ENCODE measurements around the gene CD226.

Gene CD226

DNA sequence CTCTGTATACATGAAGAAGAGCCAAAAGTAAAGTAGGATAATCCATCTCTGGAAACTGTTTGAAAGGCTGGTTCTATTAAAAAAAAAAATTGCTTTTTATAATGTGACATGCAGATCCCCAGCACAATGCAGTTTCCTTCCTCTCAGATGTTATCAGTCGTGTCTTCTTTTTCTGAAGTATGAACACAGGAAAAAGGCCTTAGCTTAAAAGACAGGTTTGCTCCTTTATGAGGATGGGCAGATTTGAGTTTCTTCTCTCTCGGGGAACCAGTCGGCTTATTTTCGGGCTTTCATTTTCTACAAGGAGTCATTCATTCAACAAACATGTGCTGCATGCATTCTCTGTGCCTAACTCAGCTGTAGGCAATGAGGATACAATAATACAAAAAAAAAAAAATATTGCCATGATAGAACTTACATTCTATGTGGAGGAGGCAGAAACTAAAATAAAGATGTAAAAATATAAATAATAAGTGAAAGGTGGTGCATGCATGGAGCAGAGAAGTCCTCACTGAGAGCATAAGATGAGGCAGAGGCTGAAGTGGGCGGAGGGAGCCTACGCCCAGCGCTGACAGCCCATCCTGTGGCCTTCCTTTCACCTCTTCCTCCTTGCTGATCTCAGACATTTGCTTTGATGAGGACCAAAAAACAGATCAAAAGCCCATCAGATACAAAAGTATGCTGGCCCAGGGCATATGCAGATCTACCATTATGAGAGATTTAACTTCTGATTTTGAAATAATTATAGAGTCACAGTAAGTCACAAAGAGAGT lies at the start of gene CD226:
CD226 (minus strand) TSS at position 513 of the 773 bp plus-strand sequence; CDS start at position 46, 467 bp downstream.
- no peak within 1 kb of the TSS for H3K4me3 ChIP-seq (ENCODE audit: low read depth, low read length)
- no peak within 1 kb of the TSS for H3K9ac ChIP-seq (ENCODE audit: low read depth, low read length)
- H3K36me3 ChIP-seq (ENCODE audit: control insufficient read depth, insufficient read depth, low read length), result no peaks in the 10 kb centered on the region
- no peak within 1 kb of the TSS for H3K27ac ChIP-seq (ENCODE audit: low read depth, low read length)
- no peaks in the 10 kb centered on the region for H3K9me3 ChIP-seq (ENCODE audit: control insufficient read depth, insufficient read depth, low read length)
- no peaks in the 10 kb centered on the region for H3K27me3 ChIP-seq (ENCODE audit: control insufficient read depth, insufficient read depth, low read length)
- H3K4me1 ChIP-seq (ENCODE audit: control insufficient read depth, insufficient read depth, low read length), result peaks cover 13% of the 10 kb centered on the region; the same call in 1 of the 2 replicates

- peaks cover 27% of the 10 kb centered on the region for H3K4me1 ChIP-seq (ENCODE audit: control insufficient read depth, insufficient read depth, low read length)
- H3K27ac ChIP-seq (ENCODE audit: low read depth, low read length), result no peak overlapping the region
- H3K9ac ChIP-seq (ENCODE audit: low read depth, low read length), result no peak overlapping the region
- no peaks in the 10 kb centered on the region for H3K9me3 ChIP-seq (ENCODE audit: control insufficient read depth, insufficient read depth, low read length)
- no peaks in the 10 kb centered on the region for H3K27me3 ChIP-seq (ENCODE audit: control insufficient read depth, insufficient read depth, low read length)
- H3K36me3 ChIP-seq (ENCODE audit: control insufficient read depth, insufficient read depth, low read length), result no peaks in the 10 kb centered on the region
- H3K4me3 ChIP-seq (ENCODE audit: low read depth, low read length), result no peak overlapping the region
Measured at GRCh38 chr18:69996951-69997798, 49.5 kb upstream of the CD226 start.

- Histone ChIP-seq H3K36me3 (ENCODE audit: control insufficient read depth, insufficient read depth, low read length) (no peaks in the 10 kb centered on the region), H3K9ac (ENCODE audit: low read depth, low read length) (no peak overlapping the region), H3K9me3 (ENCODE audit: control insufficient read depth, insufficient read depth, low read length) (no peaks in the 10 kb centered on the region), H3K27ac (ENCODE audit: low read depth, low read length) (no peak overlapping the region), H3K4me3 (ENCODE audit: low read depth, low read length) (no peak overlapping the region), H3K4me1 (ENCODE audit: control insufficient read depth, insufficient read depth, low read length) (peaks cover 27% of the 10 kb centered on the region), H3K27me3 (ENCODE audit: control insufficient read depth, insufficient read depth, low read length) (no peaks in the 10 kb centered on the region)
Measured at GRCh38 chr18:69996417-69996816, 48.7 kb upstream of the CD226 start.

GRCh38 chr18:69995774-69996173 lies 48.1 kb upstream of the CD226 start:
- Histone ChIP-seq H3K27ac (ENCODE audit: low read depth, low read length) (no peak overlapping the region), H3K4me1 (ENCODE audit: control insufficient read depth, insufficient read depth, low read length) (peaks cover 27% of the 10 kb centered on the region), H3K9me3 (ENCODE audit: control insufficient read depth, insufficient read depth, low read length) (no peaks in the 10 kb centered on the region), H3K27me3 (ENCODE audit: control insufficient read depth, insufficient read depth, low read length) (no peaks in the 10 kb centered on the region), H3K36me3 (ENCODE audit: control insufficient read depth, insufficient read depth, low read length) (no peaks in the 10 kb centered on the region), H3K4me3 (ENCODE audit: low read depth, low read length) (no peak overlapping the region), H3K9ac (ENCODE audit: low read depth, low read length) (no peak overlapping the region)

GRCh38 chr18:69992776-69993175 lies 45.1 kb upstream of the CD226 start:
- Histone ChIP-seq H3K9me3 (ENCODE audit: control insufficient read depth, insufficient read depth, low read length) (no peaks in the 10 kb centered on the region), H3K27ac (ENCODE audit: low read depth, low read length) (no peak overlapping the region), H3K9ac (ENCODE audit: low read depth, low read length) (no peak overlapping the region), H3K4me1 (ENCODE audit: control insufficient read depth, insufficient read depth, low read length) (peaks cover 26% of the 10 kb centered on the region), H3K4me3 (ENCODE audit: low read depth, low read length) (no peak overlapping the region), H3K27me3 (ENCODE audit: control insufficient read depth, insufficient read depth, low read length) (no peaks in the 10 kb centered on the region), H3K36me3 (ENCODE audit: control insufficient read depth, insufficient read depth, low read length) (no peaks in the 10 kb centered on the region)

- Histone ChIP-seq H3K27me3 (ENCODE audit: control insufficient read depth, insufficient read depth, low read length) (no peaks in the 10 kb centered on the region), H3K27ac (ENCODE audit: low read depth, low read length) (no peak overlapping the region), H3K4me3 (ENCODE audit: low read depth, low read length) (no peak overlapping the region), H3K36me3 (ENCODE audit: control insufficient read depth, insufficient read depth, low read length) (no peaks in the 10 kb centered on the region), H3K9me3 (ENCODE audit: control insufficient read depth, insufficient read depth, low read length) (no peaks in the 10 kb centered on the region), H3K9ac (ENCODE audit: low read depth, low read length) (no peak overlapping the region), H3K4me1 (ENCODE audit: control insufficient read depth, insufficient read depth, low read length) (peaks cover 5% of the 10 kb centered on the region)
Measured at GRCh38 chr18:69987870-69988269, 40.2 kb upstream of the CD226 start.

- H3K4me1 ChIP-seq (ENCODE audit: control insufficient read depth, insufficient read depth, low read length), result peaks cover 26% of the 10 kb centered on the region
- no peak overlapping the region for H3K4me3 ChIP-seq (ENCODE audit: low read depth, low read length)
- no peaks in the 10 kb centered on the region for H3K27me3 ChIP-seq (ENCODE audit: control insufficient read depth, insufficient read depth, low read length)
- no peaks in the 10 kb centered on the region for H3K9me3 ChIP-seq (ENCODE audit: control insufficient read depth, insufficient read depth, low read length)
- no peak overlapping the region for H3K9ac ChIP-seq (ENCODE audit: low read depth, low read length)
- H3K36me3 ChIP-seq (ENCODE audit: control insufficient read depth, insufficient read depth, low read length), result no peaks in the 10 kb centered on the region
- H3K27ac ChIP-seq (ENCODE audit: low read depth, low read length), result no peak overlapping the region
Measured at GRCh38 chr18:69985239-69985638, 37.6 kb upstream of the CD226 start.

DNA sequence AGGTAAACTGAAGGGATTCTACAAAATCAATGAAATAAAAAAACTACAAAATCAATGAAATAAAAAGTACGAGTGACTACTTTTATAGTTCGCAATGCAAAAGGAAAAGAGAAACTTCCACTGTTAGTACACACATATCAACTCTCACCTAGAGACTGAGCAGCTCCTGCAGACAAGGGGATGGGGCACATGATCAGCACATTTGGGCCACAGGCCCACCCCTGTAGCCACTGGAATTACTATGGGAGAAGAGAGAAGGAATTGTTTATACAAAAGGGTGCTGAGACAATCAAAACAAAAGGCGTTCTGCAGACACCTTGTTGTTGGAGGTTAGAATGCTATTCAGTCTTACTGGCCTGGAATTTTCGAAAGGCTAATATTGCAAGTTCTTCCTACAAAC lies 34.7 kb upstream of the CD226 start:
- Histone ChIP-seq H3K36me3 (ENCODE audit: control insufficient read depth, insufficient read depth, low read length) (no peaks in the 10 kb centered on the region), H3K9me3 (ENCODE audit: control insufficient read depth, insufficient read depth, low read length) (no peaks in the 10 kb centered on the region), H3K4me3 (ENCODE audit: low read depth, low read length) (no peak overlapping the region), H3K27me3 (ENCODE audit: control insufficient read depth, insufficient read depth, low read length) (no peaks in the 10 kb centered on the region), H3K27ac (ENCODE audit: low read depth, low read length) (peak overlapping the region; percentile 48), H3K4me1 (ENCODE audit: control insufficient read depth, insufficient read depth, low read length) (peaks cover 26% of the 10 kb centered on the region), H3K9ac (ENCODE audit: low read depth, low read length) (no peak overlapping the region; the same call in 1 of the 2 replicates)

GRCh38 chr18:69981948-69982347 lies 34.3 kb upstream of the CD226 start:
- H3K9me3 ChIP-seq (ENCODE audit: control insufficient read depth, insufficient read depth, low read length), result no peaks in the 10 kb centered on the region
- H3K4me1 ChIP-seq (ENCODE audit: control insufficient read depth, insufficient read depth, low read length), result peaks cover 26% of the 10 kb centered on the region
- no peak overlapping the region for H3K4me3 ChIP-seq (ENCODE audit: low read depth, low read length)
- no peak overlapping the region; the same call in 1 of the 2 replicates for H3K9ac ChIP-seq (ENCODE audit: low read depth, low read length)
- no peaks in the 10 kb centered on the region for H3K27me3 ChIP-seq (ENCODE audit: control insufficient read depth, insufficient read depth, low read length)
- no peaks in the 10 kb centered on the region for H3K36me3 ChIP-seq (ENCODE audit: control insufficient read depth, insufficient read depth, low read length)
- peak overlapping the region; percentile 48 for H3K27ac ChIP-seq (ENCODE audit: low read depth, low read length)

DNA sequence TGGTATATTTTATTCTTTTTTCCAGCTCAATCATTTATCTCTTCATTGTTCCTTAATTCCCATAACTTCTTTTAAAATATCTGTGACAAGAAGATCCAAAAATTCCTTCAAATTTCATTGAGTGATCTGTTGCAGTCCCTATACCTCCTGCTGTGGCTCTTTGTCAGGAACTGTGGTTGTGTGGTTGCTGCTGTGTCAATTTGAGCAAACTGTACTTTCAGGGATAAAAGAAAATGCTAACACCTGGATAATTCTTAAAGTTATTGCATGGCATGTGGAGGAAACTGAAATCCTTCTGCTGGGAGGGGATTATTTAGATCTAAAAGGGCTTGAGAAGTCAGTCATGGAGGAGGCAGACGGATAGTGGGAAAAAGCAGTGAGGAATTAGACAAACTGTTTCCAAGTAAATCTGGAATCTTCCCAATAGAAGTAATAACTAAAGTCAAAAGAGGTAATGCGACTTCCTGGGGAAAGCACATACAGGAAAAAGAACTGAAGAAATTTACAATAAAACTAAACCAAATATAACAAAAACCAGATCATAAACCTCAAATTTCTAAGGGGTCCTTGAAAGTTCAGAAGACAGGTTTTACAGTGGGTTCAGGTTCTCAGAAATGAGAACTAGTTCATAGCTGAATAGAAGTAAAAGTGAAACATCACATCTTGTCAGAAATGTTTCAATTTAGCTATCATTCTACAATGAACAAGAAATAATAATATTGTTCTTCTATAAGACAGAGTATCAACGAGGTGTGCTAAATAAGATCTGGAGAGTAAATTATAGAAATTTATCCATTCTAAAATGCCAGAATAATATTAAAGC lies 33.5 kb upstream of the CD226 start:
- Histone ChIP-seq H3K9me3 (ENCODE audit: control insufficient read depth, insufficient read depth, low read length) (0 out of 2 replicates have a peak, but pooled peaks cover 5% of the 10 kb centered on the region), H3K27me3 (ENCODE audit: control insufficient read depth, insufficient read depth, low read length) (no peaks in the 10 kb centered on the region), H3K4me1 (ENCODE audit: control insufficient read depth, insufficient read depth, low read length) (peaks cover 26% of the 10 kb centered on the region), H3K4me3 (ENCODE audit: low read depth, low read length) (no peak overlapping the region), H3K27ac (ENCODE audit: low read depth, low read length) (no peak overlapping the region), H3K36me3 (ENCODE audit: control insufficient read depth, insufficient read depth, low read length) (no peaks in the 10 kb centered on the region), H3K9ac (ENCODE audit: low read depth, low read length) (no peak overlapping the region)

Measured in HUES48 (cell line).